ENCODE measurements around the gene FRAT1.

The FRAT1 gene

DNA sequence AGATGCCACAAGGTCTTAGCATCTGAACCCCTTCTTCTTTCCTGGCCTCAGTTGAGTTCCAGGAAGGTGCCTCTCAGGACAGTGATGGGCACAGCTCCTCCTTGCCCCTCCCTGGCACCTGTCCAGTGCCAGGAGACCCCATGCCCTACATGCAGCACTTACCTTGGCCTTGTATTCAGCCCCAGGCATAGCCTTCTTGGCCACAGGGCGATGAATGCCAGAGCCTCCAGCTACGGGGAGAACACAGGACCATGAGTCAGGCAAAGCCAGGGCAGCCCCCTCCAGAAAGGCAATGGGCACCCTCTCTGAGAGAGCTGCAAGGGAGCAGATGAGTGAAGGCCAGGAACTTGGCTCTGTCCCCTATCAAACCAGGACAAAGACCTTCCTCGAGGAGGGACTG, 39.7 kb downstream of the FRAT1 start:
- Histone ChIP-seq H3K27ac (no peak overlapping the region), H3K4me3 (no peak overlapping the region)

DNA sequence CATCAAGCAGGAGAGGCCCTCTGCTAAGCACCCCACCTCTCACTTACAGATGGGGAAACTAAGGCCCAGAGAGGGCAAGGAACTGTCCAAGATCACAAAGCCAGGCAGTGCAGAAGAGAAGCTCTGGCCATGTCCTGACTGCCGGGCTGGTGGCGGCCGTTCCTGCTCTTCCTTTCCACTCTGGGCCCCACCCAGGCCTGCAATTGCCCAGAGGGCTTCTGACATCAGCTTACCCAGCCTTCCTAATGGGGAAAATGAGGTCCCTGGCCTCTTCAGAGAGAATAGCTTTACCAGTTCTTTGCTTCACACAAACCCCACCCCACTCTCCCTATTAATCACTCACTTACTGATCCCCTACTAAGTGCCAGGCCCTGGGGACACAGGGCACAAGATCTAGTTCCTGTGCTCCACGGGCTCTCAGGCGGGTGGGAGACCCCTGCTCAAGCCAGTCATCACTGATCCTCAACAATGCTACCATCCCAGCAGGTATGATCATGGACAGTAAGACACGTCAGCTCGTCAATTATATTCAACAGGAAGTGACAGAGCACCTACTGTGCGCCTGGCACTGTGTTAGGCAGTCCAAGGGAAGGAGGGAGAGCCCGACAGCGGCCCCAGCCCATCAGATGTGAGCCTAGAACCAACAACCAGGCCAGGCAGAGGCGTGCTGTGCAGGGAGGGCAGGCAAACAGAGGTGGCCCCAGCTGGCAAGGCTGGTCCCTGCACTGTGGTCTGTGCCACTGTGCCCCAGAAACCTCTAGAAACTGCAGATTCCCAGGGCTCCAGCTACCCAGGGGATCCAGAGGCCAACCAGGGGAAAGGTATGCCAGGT, 41.9 kb downstream of the FRAT1 start:
- H3K4me3 ChIP-seq: no peak overlapping the region
- peak overlapping the region in 1 of 21 experiments; percentile 55 for H3K27ac ChIP-seq

DNA sequence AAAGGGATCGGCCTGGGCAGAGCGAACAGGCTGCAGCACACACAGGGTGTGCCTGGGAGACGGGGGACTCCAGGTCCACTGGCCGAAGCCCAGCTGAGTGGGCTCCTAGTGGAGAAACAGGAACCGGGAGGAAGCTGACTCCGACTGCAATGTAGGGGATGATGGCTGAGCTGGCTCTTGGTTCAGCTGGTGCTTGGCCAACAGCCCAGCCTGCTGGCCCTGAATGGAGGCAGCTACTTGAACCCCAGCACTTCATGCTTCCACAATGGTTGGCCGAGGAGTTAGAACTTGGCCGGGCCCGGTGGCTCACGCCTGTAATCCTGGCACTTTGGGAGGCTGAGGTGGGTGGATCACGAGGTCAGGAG, 42.4 kb downstream of the FRAT1 start:
- H3K27ac ChIP-seq: peak overlapping the region in 1 of 21 experiments; percentile 55
- no peak overlapping the region for H3K4me3 ChIP-seq

DNA sequence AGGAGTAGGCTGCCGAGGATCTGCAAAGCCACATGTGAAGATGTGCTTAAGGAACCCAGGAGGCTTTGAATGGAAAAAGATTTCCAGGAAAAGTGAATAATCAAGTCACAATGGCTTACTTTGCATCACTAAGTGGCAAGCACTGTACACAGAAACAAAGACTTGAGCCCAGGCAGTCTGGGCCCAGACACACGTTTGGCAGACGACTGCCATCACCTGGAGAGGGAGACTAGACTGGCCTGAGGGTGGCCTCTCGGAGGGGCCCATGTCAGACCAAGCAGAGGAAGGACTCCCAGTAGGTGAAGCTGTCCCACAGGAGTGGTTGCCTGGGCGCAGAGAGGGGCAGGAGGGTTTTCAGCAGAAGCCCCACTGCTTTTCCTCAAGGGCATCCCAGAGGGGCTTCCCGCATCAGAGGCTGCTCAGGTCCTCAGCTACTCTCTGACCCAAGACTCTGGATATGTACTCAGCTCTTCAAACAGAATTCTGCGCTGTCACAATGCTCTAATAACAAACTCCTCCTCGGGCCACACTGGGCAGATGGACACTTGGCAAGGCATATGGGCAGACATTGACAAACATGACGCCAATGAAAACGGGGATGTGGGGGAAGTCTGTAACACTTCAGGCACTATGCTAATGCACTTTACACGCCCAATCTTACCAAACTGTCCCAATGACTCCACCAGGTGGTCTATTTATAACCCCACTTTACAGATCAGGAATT, 43.4 kb downstream of the FRAT1 start:
- Histone ChIP-seq H3K4me3 (no peak overlapping the region), H3K27ac (no peak overlapping the region)

DNA sequence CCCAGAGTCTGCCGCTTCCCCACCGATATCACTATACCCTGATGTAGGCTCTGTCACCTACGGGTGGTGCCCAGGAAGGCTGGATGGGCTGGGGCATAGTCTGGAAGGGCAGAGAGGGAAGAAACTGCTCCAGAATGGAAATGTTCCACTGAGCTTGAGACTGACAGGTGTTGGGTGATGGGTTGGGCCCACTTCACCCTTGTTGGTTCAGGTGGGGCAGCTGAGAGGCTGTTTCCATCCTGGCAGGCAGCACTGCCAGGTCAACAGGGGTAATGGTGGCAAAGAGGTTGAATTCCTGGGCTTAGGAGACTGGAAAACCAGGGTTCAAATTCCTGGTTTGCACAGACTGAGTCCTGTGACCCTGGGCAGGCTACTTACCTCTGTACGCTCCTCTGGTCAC, 44.0 kb downstream of the FRAT1 start:
- H3K4me3 ChIP-seq: no peak overlapping the region
- H3K27ac ChIP-seq: no peak overlapping the region

DNA sequence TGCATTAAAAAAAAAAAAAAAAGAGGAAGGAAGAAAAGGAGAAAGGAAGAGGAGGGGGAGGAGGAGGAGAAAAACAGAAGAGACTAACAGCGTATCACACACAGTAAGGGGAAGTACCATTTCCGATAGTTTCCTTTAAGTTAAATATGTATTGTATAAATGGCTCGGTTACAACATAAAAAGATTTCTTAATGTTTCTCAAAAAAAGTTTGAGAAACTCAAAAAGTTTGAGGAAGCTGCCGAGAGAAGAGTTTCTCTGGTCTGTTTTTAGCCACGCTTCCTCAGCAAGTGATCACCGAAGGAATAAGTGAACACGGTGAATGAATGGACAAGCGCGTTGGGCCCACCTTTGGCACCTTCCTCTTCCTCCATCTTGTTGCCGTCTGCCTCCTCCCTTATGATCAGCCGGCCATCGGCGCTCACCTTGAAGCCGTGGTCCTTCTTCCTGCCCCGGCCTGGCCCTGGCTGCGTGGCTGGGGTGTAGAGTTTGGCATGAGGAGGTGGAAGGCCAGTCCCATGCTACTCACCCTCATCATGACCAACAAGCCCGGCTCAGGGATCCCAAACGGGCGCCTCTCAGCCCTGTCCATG, 46.8 kb downstream of the FRAT1 start:
- H3K4me3 ChIP-seq: no peak overlapping the region
- peak overlapping the region in 13 of 21 experiments; percentile 34 to 87 (median 60) for H3K27ac ChIP-seq

DNA sequence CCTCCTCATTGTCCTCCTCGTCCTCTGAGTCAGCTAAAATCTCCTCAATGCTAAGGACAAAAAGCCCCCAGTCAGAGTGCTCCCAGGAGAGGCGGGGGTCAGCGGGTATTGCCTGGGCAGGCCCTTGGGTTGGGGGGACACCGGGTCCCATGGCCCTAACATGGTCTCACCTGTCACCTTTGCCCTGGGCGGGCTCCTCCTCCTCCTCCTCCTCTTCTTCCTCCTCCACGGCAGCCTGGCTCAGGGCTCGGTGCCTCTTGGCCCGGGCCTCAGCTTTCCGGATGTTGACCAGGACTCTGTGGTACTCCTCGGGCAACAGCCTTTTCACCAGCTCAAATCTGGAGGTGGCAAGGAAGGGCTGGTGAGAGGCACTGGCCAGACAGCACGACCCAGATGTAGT, 47.5 kb downstream of the FRAT1 start:
- no peak overlapping the region for H3K4me3 ChIP-seq
- peak overlapping the region in 12 of 21 experiments; percentile 34 to 87 (median 62) for H3K27ac ChIP-seq

DNA sequence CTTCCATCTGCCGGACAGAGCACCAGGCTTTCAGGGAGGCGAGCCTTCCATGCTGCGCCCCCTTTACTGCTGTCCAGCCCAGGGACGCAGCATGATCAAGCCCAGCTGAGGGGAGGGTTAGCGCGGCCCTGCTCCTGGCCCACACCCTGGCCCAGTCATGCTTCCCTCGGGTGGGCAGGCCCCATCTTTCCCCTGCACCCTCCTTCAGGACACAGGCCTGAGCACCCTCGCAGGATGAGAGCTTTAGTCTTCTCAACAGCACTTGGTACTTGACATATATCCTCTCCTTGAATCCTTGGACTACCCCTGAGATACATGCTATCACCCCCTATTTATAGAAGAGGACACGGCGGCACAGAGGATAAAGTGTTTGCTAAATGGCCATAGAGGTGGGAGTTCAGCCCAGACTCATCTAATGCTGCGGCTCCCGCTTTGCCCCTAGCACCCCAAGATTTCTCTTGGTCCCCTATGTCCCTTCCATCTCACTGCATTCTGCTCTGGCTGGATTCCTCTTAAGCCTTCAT, 48.1 kb downstream of the FRAT1 start:
- no peak overlapping the region for H3K4me3 ChIP-seq
- H3K27ac ChIP-seq: peak overlapping the region in 4 of 21 experiments; percentile 23 to 87 (median 70)
